ENCODE measurements around the gene PCID2. TPM values are rescaled to one million over a fixed set of nuclear protein-coding genes. Genes with fewer than 3 reads are reported as not detected.

PCID2 gene
- polyA plus RNA-seq, 6 donors from 2014 or later, result 44.7 to 76.2 (median 55.4) TPM

DNA sequence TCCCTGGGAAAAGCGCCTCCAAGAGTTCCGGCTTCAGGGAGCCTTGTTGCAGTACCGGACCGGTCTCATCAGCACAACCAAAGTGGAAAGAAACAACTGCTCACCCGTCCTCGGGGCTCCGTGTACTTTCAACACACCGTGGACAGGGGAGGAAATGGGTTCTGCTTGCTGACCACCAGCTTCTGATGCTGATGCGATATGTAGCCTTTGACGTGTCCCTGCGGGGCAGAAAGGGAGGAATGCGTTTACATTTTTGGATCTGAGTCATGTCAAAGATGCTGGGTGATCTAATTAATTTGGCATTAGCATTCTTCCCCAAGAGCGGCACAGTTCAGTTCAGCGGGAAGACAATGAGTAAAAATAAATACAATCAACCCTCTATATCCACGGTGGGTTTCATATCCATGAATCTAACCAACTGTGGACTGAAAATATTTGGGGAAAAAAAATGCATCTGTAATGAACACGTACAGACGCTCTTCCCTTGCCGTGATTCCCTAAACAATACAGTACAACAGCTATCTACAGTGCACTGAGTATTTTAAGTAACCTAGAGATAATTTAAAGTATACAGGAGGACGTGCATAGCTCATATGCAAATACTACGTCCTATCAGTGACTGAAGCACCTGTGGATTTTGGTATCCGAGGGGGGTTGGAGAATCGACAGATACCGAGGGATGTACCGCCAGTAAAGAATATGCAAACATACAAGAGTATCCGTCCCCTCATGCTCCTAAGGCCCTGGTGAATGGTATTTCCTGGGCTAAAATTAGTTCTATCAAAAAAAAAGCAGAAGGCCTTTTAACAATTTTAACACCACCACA lies 30.2 kb downstream of the PCID2 start:
- Mint-ChIP-seq H3K27ac (no peak overlapping the region), H3K9me3 (no peaks in the 10 kb centered on the region), H3K27me3 (no peaks in the 10 kb centered on the region), H3K4me1 (peaks cover 0 to 4% (median 1%) of the 10 kb centered on the region in 3 donors), H3K4me3 (peak overlapping the region in 1 of 8 donors; percentile 9), H3K36me3 (peaks cover 33 to 36% of the 10 kb centered on the region in 2 donors)
- ATAC-seq (ENCODE audit: low read depth in 2 of 2) (no peak), DNase-seq (no peak)

- H3K4me1 Mint-ChIP-seq, result peaks cover 0 to 4% (median 1%) of the 10 kb centered on the region in 3 donors
- no peak for ATAC-seq (ENCODE audit: low read depth in 2 of 2)
- no peak overlapping the region for H3K4me3 Mint-ChIP-seq
- no peaks in the 10 kb centered on the region for H3K27me3 Mint-ChIP-seq
- peaks cover 30 to 36% of the 10 kb centered on the region in 2 donors for H3K36me3 Mint-ChIP-seq
- H3K9me3 Mint-ChIP-seq, result no peaks in the 10 kb centered on the region
- DNase-seq, result no peak
- peak overlapping the region in 1 of 6 donors; percentile 81 for H3K27ac Mint-ChIP-seq
Observed at GRCh38 chr13:113176822-113177221, 31.6 kb downstream of the PCID2 start.

DNA sequence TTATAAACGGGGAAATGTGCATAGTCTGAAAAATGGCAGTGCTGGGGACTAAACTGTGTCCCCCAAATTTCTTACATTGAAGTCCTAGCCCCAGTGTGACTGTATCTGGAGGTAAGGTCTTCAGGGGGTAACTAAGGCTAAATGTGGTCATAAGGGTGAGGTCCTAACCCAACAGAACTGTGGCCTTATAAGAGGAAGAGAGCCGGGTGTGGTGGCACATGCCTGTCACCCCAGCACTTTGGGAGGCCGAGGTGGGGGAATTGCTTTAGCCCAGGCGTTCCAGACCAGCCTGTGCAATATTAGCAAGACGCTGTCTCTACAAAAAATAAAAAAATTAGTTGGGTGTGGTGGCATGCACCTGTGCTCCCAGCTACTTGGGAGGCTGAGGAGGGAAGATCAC lies 32.2 kb downstream of the PCID2 start:
- DNase-seq (no peak), ATAC-seq (ENCODE audit: low read depth in 2 of 2) (no peak)
- H3K27ac Mint-ChIP-seq, result peak overlapping the region in 3 of 6 donors; percentile 0 to 86 (median 81)
- no peaks in the 10 kb centered on the region for H3K9me3 Mint-ChIP-seq
- H3K27me3 Mint-ChIP-seq, result no peaks in the 10 kb centered on the region
- H3K4me3 Mint-ChIP-seq, result no peak overlapping the region
- peaks cover 30 to 36% of the 10 kb centered on the region in 2 donors for H3K36me3 Mint-ChIP-seq
- H3K4me1 Mint-ChIP-seq, result peaks cover 0 to 4% (median 1%) of the 10 kb centered on the region in 3 donors

GRCh38 chr13:113172419-113172926 lies 36.0 kb downstream of the PCID2 start:
- no peaks in the 10 kb centered on the region for H3K27me3 Mint-ChIP-seq
- peaks cover 15 to 31% of the 10 kb centered on the region in 2 donors for H3K36me3 Mint-ChIP-seq
- H3K4me3 Mint-ChIP-seq, result no peak overlapping the region

GRCh38 chr13:113171250-113172125 lies 37.0 kb downstream of the PCID2 start:
- Mint-ChIP-seq H3K27ac (no peak overlapping the region), H3K4me3 (no peak overlapping the region), H3K4me1 (peaks cover 0 to 4% (median 1%) of the 10 kb centered on the region in 3 donors), H3K9me3 (peaks cover 0 to 15% (median 4%) of the 10 kb centered on the region in 7 donors), H3K27me3 (no peaks in the 10 kb centered on the region), H3K36me3 (peaks cover 20 to 33% of the 10 kb centered on the region in 2 donors)
- DNase-seq, result no peak
- no peak for ATAC-seq (ENCODE audit: low read depth in 2 of 2)

More at GRCh38 chr13:113172419-113172926, 36.0 kb downstream of the PCID2 start:
- no peak for ATAC-seq (ENCODE audit: low read depth in 2 of 2)
- Mint-ChIP-seq H3K4me1 (peaks cover 0 to 4% (median 1%) of the 10 kb centered on the region in 3 donors), H3K9me3 (peaks cover 0 to 10% (median 4%) of the 10 kb centered on the region in 7 donors), H3K27ac (no peak overlapping the region)
- no peak for DNase-seq

- H3K27ac Mint-ChIP-seq, result peak overlapping the region in 1 of 6 donors; percentile 52
- ATAC-seq (ENCODE audit: low read depth in 2 of 2) (no peak), DNase-seq (no peak)
- H3K27me3 Mint-ChIP-seq, result no peaks in the 10 kb centered on the region
- H3K4me3 Mint-ChIP-seq, result no peak overlapping the region
- no peaks in the 10 kb centered on the region for H3K4me1 Mint-ChIP-seq
- peaks cover 16 to 24% of the 10 kb centered on the region in 2 donors for H3K36me3 Mint-ChIP-seq
- peaks cover 0 to 15% (median 4%) of the 10 kb centered on the region in 7 donors for H3K9me3 Mint-ChIP-seq
Observed at GRCh38 chr13:113170511-113170910, 38.0 kb downstream of the PCID2 start.

- Mint-ChIP-seq H3K27me3 (peaks cover 0 to 3% (median 0%) of the 10 kb centered on the region in 3 donors), H3K27ac (no peak overlapping the region), H3K36me3 (peaks cover 16 to 24% of the 10 kb centered on the region in 2 donors), H3K4me1 (peaks cover 0 to 2% (median 0%) of the 10 kb centered on the region in 3 donors), H3K9me3 (peaks cover 0 to 15% (median 4%) of the 10 kb centered on the region in 7 donors), H3K4me3 (no peak overlapping the region)
- no peak for ATAC-seq (ENCODE audit: low read depth in 2 of 2)
- no peak for DNase-seq
Observed at GRCh38 chr13:113169277-113170272, 38.9 kb downstream of the PCID2 start.

GRCh38 chr13:113168211-113168610 lies 40.3 kb downstream of the PCID2 start:
- Mint-ChIP-seq H3K9me3 (peaks cover 0 to 15% (median 4%) of the 10 kb centered on the region in 7 donors), H3K27me3 (peaks cover 0 to 10% (median 4%) of the 10 kb centered on the region in 3 donors), H3K36me3 (peaks cover 16 to 24% of the 10 kb centered on the region in 2 donors), H3K27ac (no peak overlapping the region), H3K4me1 (peaks cover 3 to 4% (median 4%) of the 10 kb centered on the region in 3 donors), H3K4me3 (peak overlapping the region in 2 of 8 donors; percentile 44 to 48)
- ATAC-seq (ENCODE audit: low read depth in 2 of 2), result no peak
- no peak for DNase-seq

- ATAC-seq (ENCODE audit: low read depth in 2 of 2) (no peak), DNase-seq (no peak)
- Mint-ChIP-seq H3K27me3 (peaks cover 0 to 16% (median 10%) of the 10 kb centered on the region in 3 donors), H3K4me3 (peak overlapping the region in 1 of 8 donors; percentile 44), H3K36me3 (peaks cover 16 to 24% of the 10 kb centered on the region in 2 donors), H3K4me1 (peaks cover 6 to 10% (median 7%) of the 10 kb centered on the region in 3 donors), H3K27ac (no peak overlapping the region), H3K9me3 (peaks cover 0 to 15% (median 4%) of the 10 kb centered on the region in 7 donors)
Observed at GRCh38 chr13:113167575-113167974, 40.9 kb downstream of the PCID2 start.

DNA sequence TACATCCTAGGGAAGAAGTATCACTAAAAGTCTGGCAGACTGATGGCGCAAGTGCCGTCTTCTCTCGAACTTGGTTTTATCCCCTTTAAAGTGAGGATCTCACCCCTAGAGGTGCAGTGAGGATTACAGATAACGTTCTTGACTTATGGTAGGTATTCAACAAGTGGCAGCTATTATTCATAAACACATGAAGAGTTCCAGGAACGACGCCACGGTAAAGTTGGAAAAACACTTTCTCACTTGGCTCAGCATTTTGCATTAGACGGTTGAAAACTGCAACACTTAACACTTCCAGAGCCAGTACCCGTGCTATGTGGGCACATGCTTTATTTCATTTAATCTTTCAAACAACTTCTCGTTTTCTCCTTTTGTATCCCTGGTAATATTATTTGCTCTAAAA lies 41.3 kb downstream of the PCID2 start:
- Mint-ChIP-seq H3K27me3 (peaks cover 0 to 16% (median 10%) of the 10 kb centered on the region in 3 donors), H3K9me3 (peaks cover 0 to 15% (median 4%) of the 10 kb centered on the region in 7 donors), H3K36me3 (peaks cover 16 to 24% of the 10 kb centered on the region in 2 donors), H3K4me1 (peaks cover 6 to 11% (median 7%) of the 10 kb centered on the region in 3 donors), H3K4me3 (no peak overlapping the region), H3K27ac (no peak overlapping the region)
- ATAC-seq (ENCODE audit: low read depth in 2 of 2), result no peak
- no peak for DNase-seq

- Mint-ChIP-seq H3K9me3 (peaks cover 0 to 15% (median 4%) of the 10 kb centered on the region in 7 donors), H3K4me3 (no peak overlapping the region), H3K27ac (no peak overlapping the region), H3K4me1 (peaks cover 6 to 11% (median 7%) of the 10 kb centered on the region in 3 donors), H3K36me3 (peaks cover 16 to 24% of the 10 kb centered on the region in 2 donors), H3K27me3 (peaks cover 0 to 16% (median 10%) of the 10 kb centered on the region in 3 donors)
- no peak for DNase-seq
- ATAC-seq (ENCODE audit: low read depth in 2 of 2), result no peak
Observed at GRCh38 chr13:113166681-113167080, 41.8 kb downstream of the PCID2 start.

DNA sequence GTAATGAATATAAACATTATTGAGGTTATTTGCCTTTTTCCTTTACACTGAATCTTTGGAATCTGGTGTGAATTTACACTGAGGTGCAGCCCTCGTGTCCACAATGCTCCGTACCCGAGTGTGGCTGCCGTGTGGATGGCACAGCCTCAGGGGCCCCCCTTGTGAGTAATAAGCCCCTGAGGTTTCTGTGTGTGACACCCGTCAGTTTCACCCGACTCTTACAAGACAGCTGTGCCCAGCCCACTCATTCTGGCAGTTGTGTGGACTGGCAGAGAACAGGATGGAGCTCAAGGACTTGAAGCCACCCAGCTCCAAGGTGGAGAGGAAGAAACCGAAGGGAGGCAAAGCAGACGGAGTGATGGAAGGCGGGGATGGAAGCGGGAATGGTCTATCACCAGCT lies 42.2 kb downstream of the PCID2 start:
- Mint-ChIP-seq H3K9me3 (peaks cover 0 to 15% (median 4%) of the 10 kb centered on the region in 7 donors), H3K4me3 (peak overlapping the region in 1 of 8 donors; percentile 71), H3K27me3 (peaks cover 0 to 19% (median 13%) of the 10 kb centered on the region in 3 donors), H3K4me1 (peaks cover 8 to 13% (median 9%) of the 10 kb centered on the region in 3 donors), H3K27ac (no peak overlapping the region), H3K36me3 (peaks cover 16 to 24% of the 10 kb centered on the region in 2 donors)
- no peak for ATAC-seq (ENCODE audit: low read depth in 2 of 2)
- no peak for DNase-seq
